Stimulated activated CD8-positive, alpha-beta memory T cell treated with anti-CD3 and anti-CD28 coated beads, Interleukin-15, amount 100 ng/mL, for 48 hours (primary cell): ENCODE data around the gene DNAH1.

Experiments
- DNase-seq, 2 donors: peaks; one replicate each; pipeline ENCODE4 v3.0.0-alpha.2; 2020; ENCODE audit warnings: low read depth in 2 of 2

The DNAH1 gene

DNA sequence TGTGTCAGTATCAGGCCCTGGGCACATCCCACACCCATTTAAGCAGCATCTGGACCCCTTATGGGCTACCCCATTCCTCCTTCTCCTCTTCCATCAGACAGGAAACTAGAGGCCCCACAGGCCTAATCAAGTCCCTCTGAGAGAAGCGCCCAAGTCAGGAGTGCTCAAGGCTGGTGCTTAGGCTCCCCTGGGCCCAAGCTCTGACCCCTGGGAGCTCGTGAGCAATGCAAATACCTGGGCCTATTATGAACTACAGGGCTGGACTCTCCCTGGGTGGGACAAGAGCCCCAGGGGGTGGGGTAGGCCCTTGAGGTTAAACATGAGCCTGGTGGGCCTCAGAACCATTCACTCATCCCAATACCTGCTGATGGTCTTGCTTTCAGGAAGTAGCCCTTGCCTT lies 71.4 kb downstream of the DNAH1 start:
- DNase-seq = no peak

- DNase-seq = no peak
These were observed 72.3 kb downstream of the DNAH1 start for GRCh38 chr3:52388348-52388821.

- DNase-seq = no peak
These were observed 72.8 kb downstream of the DNAH1 start for GRCh38 chr3:52388933-52389332.

DNA sequence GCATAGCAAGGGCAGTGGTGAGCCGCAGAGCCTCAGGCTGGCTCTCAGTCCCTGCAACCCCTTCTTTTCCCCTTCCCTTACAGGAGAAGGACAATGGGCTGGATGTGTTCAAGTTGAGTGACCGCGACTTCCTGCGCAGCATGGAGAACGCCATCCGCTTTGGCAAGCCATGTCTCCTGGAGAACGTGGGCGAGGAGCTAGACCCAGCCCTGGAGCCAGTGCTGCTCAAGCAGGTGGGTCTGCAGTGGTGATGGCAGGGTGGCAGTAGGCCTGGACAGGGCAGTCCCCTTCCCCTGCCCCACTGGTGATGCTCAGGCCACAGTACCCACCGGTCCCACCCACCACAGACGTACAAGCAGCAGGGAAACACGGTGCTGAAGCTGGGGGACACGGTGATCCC lies 75.0 kb downstream of the DNAH1 start:
- no peak for DNase-seq

GRCh38 chr3:52392216-52392930 lies 76.3 kb downstream of the DNAH1 start:
- DNase-seq = no peak

DNA sequence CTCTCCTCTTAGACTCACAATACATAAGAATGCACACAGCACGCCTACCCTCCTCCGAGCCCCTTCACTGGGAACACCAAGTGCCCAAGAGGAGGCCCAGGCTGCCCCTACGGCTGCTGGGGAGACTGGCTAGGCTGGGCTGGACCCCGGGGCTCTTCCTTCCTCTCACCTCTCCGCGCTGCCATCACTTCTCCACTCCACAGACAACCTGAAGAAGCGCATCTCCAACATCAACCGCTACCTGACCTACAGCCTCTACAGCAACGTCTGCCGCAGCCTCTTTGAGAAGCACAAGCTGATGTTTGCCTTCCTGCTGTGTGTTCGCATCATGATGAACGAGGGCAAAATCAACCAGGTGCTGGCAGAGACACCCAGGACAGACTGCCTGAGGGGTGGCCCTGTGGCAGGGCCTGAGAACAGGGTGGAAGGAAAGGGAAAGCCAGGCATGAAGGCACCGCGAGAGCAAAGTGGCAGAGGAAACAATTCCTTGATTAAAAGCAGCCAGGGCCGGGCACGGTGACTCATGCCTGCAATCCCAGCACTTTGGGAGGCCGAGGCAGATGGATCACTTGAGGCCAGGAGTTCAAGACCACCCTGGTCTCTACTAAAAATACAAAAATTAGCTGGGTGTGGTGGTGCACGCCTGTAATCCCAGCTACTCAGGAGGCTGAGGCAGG lies 77.2 kb downstream of the DNAH1 start:
- no peak for DNase-seq

DNA sequence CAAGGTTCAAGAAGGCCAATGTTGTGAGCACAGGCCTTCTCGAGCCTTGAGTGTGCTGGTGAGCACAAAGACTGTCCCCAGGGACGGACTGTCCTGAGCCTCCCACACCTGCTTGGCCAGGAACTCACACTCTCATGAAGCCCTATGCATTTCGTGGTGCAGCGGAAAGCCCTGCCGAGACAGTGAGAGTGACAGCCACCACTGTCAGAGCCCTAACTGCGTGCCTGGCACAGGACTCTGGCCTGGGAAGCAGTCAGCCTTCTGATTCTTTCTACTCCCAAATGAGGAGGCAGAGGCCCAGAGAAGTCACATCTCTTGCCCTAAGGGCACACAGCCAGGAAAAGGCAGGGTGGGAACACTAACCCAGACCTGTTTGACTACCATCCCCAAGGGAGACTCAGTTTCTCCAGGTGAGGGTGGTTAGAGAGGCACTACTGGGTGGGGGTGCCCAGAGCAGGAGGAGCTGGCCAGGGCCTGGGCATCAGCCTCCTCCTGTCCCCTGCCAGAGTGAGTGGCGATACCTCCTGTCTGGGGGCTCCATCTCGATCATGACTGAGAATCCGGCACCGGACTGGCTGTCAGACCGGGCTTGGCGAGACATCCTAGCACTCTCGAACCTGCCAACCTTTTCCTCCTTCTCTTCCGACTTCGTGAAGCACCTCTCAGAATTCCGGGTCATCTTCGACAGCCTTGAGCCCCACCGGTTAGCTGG lies 78.0 kb downstream of the DNAH1 start:
- no peak for DNase-seq

DNA sequence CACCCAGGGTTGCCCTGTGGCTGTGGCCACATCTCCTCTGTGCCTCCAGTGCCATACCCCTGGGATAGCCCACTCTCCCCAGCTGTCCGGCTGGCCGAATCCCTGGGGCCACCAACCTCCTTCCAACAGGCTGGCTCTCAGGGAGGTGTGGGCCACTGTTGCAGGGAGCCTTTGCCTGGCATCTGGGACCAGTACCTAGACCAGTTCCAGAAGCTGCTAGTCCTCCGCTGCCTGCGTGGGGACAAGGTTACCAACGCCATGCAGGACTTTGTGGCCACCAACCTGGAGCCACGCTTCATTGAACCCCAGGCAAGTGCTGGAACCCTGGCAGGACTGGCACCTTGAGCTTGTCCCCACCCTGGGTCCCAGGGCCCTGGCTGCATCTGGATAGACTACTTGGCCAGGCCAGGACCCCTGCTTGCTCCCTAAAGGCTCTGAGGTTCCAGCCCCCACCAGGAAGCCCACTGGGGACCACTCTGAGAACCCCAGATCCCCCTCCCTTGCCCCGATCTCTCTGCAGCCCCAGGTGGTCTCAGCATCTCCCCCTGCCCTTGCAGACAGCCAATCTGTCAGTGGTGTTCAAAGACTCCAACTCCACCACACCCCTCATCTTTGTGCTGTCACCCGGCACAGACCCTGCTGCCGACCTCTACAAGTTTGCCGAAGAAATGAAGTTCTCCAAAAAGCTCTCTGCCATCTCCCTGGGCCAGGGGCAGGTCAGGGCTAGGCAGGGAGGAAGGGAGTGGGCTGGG lies 78.8 kb downstream of the DNAH1 start:
- DNase-seq = no peak

DNA sequence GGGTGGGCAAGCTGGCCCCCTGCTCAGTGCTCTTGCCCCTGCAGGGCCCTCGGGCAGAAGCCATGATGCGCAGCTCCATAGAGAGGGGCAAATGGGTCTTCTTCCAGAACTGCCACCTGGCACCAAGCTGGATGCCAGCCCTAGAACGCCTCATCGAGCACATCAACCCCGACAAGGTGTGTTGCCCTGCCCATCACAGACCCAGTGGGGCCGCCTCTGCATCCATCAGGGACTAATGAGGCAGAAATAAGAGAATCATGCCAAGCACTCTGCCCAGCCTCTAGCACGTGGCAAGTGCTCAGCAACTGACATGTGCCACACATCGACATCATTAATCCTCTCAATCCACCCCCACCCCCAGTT lies 79.4 kb downstream of the DNAH1 start:
- DNase-seq = no peak

DNA sequence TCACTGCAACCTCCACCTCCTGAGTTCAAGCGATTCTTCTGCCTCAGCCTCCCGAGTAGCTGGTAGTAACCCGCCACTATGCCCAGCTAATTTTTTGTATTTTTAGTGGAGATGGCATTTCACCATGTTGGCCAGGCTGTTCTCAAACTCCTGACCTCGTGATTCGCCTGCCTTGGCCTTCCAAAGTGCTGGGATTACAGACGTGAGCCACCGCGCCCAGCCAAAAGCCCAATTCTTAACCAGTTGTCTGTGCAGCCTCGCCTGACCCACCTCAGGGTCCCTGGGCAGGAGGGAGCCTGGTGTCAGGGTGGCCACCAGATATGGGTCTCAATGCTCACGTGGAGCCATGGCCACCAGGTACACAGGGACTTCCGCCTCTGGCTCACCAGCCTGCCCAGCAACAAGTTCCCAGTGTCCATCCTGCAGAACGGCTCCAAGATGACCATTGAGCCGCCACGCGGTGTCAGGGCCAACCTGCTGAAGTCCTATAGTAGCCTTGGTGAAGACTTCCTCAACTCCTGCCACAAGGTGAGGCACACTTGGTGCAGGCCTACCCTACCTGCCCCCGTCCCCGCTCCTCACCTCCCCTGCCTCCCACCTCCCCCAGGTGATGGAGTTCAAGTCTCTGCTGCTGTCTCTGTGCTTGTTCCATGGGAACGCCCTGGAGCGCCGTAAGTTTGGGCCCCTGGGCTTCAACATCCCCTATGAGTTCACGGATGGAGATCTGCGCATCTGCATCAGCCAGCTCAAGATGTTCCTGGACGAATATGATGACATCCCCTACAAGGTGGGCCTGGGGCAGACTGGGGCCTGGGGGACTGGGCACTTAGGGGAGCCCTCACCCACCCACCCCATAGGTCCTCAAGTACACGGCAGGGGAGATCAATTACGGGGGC lies 80.1 kb downstream of the DNAH1 start:
- DNase-seq = no peak

- no peak for DNase-seq
These were observed 80.9 kb downstream of the DNAH1 start for GRCh38 chr3:52396907-52397591.

DNA sequence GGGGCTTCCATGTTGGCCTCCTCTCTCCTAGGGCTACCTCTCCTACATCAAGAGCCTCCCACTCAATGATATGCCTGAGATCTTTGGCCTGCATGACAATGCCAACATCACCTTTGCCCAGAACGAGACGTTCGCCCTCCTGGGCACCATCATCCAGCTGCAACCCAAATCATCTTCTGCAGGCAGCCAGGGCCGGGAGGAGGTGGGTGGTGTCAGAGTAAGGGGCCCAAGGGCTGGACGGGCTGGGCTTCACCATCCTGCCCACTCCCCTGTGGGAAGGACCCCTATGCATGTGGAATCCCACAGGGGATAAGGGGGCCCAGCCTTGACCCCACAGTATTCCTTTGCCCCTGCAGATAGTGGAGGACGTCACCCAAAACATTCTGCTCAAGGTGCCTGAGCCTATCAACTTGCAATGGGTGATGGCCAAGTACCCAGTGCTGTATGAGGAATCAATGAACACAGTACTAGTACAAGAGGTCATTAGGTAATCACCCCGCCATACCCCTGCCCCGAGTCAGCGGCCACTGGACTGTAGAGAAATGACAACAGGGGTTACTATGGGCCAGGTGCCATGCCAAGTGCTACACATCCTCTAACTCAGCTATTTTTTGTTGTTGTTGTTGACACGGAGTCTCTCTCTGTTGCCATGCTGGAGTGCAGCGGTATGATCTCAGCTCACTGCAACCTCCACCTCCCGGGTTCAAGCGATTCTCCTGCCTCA lies 81.7 kb downstream of the DNAH1 start:
- DNase-seq = no peak

DNA sequence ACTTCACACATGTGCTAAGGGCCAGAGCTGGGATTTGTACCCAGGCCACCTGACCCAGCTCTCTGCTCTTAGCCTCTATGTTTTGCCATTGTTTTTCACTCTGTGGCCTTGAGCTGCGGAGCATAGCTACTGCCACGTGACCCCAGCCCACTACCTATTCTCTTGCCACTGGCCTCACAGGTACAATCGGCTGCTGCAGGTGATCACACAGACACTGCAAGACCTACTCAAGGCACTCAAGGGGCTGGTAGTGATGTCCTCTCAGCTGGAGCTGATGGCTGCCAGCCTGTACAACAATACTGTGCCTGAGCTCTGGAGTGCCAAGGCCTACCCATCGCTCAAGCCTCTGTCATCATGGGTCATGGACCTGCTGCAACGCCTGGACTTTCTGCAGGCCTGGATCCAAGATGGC lies 82.6 kb downstream of the DNAH1 start:
- DNase-seq = no peak

DNA sequence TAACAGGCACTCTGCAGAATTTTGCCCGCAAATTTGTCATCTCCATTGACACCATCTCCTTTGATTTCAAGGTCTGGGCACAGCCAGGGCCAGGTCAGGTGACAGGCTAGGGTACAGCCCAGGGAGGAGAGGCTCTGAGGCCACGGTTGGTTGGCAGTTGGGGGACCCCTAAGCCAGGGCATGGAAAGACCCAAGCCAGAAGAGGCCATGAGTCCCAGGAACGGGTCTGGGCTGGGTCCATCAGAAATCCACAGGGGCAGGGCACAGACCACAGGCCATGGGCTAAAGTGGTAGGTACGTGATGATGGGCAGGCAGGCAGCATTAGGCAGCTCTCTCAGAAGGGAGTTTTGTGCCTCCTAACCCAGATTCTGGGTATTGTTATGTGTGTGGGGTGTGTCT lies 83.0 kb downstream of the DNAH1 start:
- no peak for DNase-seq

DNA sequence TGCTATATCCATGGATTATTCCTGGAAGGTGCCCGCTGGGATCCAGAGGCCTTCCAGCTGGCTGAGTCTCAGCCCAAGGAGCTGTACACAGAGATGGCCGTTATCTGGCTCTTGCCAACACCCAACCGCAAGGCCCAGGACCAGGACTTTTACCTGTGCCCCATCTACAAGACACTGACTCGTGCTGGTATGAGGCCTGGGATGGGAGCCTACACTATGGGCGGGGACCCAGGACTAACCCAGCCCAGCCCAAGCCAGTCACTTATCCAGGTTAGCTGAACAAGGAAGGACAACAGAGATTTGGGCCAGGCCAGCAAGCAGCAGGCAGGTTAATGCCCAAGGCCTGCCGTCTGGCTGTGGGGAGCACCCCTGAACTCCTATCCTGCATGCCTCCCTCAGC lies 83.5 kb downstream of the DNAH1 start:
- no peak for DNase-seq

DNA sequence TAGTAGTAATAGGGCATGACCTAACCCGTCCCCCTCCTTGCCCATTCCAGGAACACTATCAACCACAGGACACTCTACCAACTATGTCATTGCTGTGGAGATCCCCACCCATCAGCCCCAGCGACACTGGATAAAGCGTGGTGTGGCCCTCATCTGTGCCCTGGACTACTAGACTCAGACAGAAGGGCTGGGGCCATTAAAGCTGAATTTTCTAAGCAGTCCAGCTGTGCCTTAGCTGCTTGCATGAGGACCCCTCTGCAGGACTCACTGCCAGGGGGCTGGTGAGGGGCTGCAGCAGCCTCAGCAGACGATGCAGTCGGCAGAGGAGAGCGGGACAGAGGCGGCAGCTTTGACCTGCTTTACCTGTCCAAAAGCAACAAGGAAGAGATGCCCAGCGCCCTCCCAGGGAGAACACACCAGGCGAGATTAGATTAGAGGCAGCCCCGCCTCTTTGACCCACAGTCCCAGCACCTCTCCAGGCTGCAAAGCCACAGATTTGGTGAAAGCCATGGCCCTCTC lies 84.2 kb downstream of the DNAH1 start:
- no peak for DNase-seq

DNA sequence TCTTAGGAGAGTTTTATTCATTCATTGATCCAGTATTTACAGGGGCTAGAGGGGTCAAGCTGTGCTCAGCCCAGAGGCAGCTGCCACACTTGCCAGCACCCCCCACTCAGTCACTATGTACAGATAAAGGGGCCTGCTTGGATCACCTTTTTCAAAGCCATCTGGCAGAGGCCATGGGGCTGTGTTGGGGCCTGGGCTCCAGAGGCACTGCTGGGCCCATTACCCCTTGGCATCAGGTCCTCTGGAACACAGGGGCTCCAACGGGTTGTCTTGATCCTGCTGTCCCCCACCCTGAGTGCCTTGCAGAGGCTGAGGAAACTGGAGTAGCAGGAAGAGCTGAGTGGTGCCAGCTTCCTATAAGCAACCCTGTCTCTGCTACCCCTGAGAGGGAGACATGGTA lies 84.9 kb downstream of the DNAH1 start:
- DNase-seq = no peak

- no peak for DNase-seq
These were observed 85.4 kb downstream of the DNAH1 start for GRCh38 chr3:52401551-52401950.

GRCh38 chr3:52402101-52402521 lies 86.0 kb downstream of the DNAH1 start:
- DNase-seq = no peak
